GM11168 (cell line): ENCODE results near the gene SNX27.

ENCODE experiments used
- in situ Hi-C: fragments of 300-500 bp; cut with MboI; formaldehyde crosslinking; loops from one replicate; pipeline ENCODE4 v1.12.0; 2022; ENCODE audit warnings: low sequenced_read_pairs; ENCODE audit not compliant: unreplicated experiment

SNX27 gene

DNA sequence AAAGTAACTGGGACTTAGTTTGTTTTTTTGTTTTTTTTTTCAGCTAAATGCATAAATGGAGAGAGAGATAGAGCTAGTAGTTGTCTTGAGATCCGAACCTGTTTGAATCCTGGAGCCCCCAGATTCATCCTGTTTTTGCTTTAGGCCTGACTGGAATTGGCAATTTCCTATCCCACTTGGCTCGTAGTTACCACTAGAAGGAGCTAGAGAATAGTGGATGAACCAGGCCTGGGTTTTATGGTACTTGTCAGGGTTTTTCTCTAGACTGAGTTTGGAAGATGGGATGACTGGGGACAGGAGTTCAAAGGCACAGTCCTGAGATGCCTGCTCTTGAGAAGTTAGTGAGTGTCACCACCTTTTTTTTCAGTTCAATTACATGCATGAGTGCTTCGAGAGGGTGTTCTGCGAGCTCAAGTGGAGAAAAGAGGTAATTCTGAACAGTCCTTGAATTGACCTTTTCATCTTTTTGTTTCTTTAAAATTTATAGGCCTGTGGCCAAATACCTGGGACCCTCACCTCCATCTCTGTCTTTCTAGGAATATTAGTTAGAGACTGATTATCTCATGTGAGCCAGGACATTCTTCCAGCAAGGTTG, 81.3 kb downstream of the SNX27 start:
- in situ Hi-C loops: no loop called here

- in situ Hi-C loops: no loop called here
These were observed 89.7 kb downstream of the SNX27 start for GRCh38 chr1:151701515-151701914.

DNA sequence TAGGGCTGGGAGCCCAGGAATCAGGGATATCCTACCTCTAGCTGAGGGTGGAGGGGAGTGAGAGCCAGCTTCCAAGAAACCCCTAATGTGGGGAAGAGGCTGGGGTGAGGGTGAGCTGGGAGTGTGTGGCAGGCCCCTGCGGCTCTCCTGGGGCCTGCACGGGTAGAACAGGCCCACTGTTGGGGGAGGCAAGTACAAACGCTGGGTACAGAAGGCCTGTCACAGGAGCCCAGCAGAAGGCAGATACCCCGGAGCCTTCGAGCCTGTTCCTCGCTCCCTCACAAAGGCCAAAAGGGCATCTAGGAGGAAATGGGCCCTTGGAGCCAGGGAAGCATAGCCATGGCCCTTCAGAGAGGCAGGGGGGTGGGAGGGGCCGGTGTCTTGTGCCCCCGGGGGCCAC, 91.1 kb downstream of the SNX27 start:
- in situ Hi-C loops: no loop called here

DNA sequence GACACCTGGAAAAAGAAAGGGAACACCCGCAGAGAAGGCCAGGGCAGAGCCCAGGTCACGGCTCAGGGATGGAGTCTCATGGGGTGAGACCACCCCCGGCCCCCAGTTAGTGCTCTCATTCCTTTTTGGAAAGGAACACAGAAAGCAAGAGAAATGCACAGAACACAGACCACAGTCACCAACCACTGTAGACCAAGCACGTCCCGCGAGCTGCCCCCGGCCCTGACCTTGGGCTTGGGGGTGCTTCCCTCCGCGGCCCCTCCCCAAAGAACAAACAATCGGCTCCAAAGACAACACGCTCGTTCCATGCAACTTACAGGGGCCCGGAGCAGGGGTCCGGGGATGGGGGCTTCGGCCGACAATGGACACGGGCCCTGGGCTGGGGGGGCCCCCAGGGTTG, 92.0 kb downstream of the SNX27 start:
- in situ Hi-C loops: no loop called here

DNA sequence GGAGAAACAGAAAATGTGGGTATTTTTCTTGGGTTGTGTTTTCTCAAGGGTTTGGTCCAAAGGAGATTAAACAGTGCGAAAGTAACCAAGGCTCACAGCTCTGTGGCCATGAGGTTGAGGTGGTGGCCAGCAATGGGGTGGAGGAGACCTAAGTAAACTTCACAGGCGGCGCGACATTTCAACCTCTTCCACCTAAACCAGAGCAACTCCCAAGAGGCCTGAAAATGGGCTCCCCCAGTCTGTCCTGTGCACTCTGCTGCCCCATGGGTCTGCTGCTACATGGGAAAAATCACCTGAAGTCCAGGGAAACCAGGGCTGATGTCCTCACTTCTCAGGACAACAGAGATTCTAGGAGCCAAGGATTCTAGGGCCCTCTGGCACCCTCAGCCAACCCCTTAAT, 92.4 kb downstream of the SNX27 start:
- in situ Hi-C loops: no loop called here

- in situ Hi-C loops: no loop called here
These were observed 93.3 kb downstream of the SNX27 start for GRCh38 chr1:151705146-151705545.

- in situ Hi-C loops: no loop called here
These were observed 94.1 kb downstream of the SNX27 start for GRCh38 chr1:151705753-151706463.

DNA sequence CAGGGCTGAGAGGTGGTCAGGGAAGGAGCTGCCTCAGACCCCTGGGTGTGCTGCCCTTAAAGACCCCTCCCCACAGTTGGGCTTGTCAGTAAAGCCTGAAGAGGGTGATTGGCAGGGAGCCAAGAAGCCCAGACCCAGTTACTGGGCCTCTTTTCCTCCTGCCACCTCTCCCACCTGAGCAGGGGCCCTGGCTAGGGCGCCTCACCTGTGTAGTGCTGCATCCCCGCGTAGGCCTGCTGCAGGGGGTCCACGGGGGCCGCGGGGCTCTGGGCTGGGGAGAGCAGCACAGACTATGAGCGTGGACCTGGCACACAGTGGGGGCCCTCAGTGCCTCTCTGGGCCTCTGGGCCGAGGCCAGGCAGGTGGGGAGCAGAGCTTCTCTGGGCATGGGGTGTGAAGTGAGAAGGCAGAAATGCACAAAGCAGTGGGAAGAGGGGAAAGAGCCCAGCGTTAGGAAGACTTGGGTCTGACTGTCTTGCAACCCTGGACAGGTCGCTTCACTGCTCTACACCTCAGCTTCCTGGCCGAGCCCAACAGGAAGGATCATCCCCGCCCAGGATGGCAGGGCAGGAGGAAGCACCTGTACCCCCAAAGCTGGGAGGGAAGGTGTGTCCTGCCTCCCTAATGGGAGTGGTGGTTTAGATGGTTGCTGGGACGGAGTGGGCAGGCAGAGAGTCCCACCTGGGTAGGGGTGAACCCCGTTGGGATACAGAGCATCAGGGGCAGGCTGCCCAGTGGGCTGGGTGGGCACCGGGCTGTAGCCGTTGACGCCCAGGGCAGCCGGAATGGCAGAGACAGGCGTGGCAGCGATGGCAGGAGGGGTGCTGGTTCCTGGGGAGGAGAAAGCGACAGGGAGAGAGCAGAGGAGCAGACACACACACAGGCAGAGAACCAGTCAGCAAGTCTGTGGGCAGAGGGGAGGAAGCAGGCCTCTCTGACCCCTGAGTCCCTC, 94.9 kb downstream of the SNX27 start:
- in situ Hi-C loops: no loop called here

DNA sequence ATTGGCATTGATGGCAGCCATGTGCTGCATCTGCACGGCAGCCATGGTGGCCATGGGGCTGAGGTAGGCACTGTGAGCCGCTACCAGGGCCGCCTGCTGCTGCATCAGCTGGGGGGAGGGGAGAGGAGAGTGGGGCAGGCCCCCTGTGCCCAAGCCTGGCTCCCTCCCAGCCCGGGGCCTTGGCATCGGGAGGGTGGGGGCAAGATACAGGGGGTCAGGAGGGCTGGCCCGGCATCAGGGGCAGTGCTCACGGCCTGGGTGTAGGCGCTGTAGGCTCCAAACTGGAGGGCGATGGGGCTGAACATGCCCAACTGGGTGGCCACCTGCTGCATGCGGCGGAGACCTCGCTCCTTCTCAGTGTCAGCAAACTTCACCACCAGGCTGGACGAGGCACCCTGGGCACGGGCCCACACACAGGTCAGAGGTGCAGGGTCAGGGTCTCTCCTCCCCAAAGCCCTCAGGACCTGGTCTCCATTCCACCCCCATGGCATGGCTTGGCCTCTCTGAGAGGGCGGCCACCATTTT, 95.8 kb downstream of the SNX27 start:
- in situ Hi-C loops: no loop called here

DNA sequence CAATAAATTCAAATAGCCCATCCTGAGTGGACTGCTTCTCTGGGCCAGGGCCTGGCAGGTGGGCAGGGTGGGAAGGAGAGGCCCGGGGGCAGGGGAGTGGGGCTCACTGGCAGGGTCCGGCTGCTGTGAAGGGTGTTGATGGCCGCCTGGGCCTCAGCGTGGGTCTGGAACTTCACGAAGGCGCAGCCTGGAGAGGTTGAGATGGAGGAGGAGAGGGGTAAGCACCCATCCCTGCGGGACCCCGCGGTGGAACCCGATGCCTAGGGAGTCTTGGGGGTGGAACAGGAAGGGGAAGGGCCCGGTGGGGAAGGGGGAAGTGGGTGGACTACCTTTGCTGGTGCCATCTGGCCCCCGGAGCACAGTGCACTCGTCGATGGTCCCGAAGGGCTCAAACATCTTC, 97.0 kb downstream of the SNX27 start:
- in situ Hi-C loops: no loop called here

GRCh38 chr1:151710187-151710840, 98.5 kb downstream of the SNX27 start:
- in situ Hi-C loops: no loop called here

GRCh38 chr1:151711044-151711800, 99.4 kb downstream of the SNX27 start:
- in situ Hi-C loops: no loop called here

DNA sequence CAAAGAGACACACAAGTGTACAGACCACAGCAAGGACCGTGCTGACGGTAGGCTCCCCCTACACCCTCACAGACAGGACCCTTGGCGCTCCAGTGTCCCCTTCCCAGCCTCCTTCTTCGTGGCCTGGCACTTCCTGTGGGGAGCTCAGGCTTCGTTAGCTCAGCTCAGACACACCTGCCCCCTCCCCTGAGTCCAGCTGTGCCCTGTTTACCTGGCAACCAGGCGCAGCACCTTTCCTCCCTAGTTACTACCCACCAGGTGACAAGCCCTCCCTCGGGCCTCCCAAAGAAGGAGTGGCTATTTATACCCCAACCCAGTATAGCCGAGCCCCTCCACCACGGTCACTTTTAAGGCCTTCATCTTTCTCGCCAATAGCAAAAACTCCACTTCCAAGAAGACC, 100.1 kb downstream of the SNX27 start:
- in situ Hi-C loops: no loop called here

GRCh38 chr1:151713044-151713443, 101.2 kb downstream of the SNX27 start:
- in situ Hi-C loops: no loop called here

- in situ Hi-C loops: no loop called here
These were observed 102.0 kb downstream of the SNX27 start for GRCh38 chr1:151713874-151714273.

GRCh38 chr1:151714820-151715725, 103.2 kb downstream of the SNX27 start:
- in situ Hi-C loops: no loop called here

- in situ Hi-C loops: no loop called here
These were observed 104.0 kb downstream of the SNX27 start for GRCh38 chr1:151715726-151716404.

GRCh38 chr1:151716405-151716762, 104.5 kb downstream of the SNX27 start:
- in situ Hi-C loops: no loop called here
